Activated naive CD8-positive, alpha-beta T cell (primary cell): Measurements from ENCODE around the gene KIAA0753.
"Not testable (repeated sequence)": the region's sequence is repeated elsewhere in the genome, so short reads cannot be mapped to it uniquely, and the experiment has no call there.

Experiments
- H3K27ac Mint-ChIP-seq: one replicate; pipeline ENCODE4 v1.8.0; 2021; ENCODE audit warnings: mixed read lengths
- H3K27me3 Mint-ChIP-seq: one replicate; pipeline ENCODE4 v1.8.0; 2021; ENCODE audit warnings: mixed read lengths
- H3K36me3 Mint-ChIP-seq: one replicate; pipeline ENCODE4 v1.8.0; 2021; ENCODE audit warnings: mixed read lengths
- H3K4me1 Mint-ChIP-seq: one replicate; pipeline ENCODE4 v1.8.0; 2021; ENCODE audit warnings: low read depth, mixed read lengths
- H3K4me3 Mint-ChIP-seq: one replicate; pipeline ENCODE4 v1.8.0; 2021; ENCODE audit warnings: mild to moderate bottlenecking, mixed read lengths
- H3K9me3 Mint-ChIP-seq: one replicate; pipeline ENCODE4 v1.8.0; 2021; ENCODE audit warnings: low read depth, mixed read lengths

The KIAA0753 gene

DNA sequence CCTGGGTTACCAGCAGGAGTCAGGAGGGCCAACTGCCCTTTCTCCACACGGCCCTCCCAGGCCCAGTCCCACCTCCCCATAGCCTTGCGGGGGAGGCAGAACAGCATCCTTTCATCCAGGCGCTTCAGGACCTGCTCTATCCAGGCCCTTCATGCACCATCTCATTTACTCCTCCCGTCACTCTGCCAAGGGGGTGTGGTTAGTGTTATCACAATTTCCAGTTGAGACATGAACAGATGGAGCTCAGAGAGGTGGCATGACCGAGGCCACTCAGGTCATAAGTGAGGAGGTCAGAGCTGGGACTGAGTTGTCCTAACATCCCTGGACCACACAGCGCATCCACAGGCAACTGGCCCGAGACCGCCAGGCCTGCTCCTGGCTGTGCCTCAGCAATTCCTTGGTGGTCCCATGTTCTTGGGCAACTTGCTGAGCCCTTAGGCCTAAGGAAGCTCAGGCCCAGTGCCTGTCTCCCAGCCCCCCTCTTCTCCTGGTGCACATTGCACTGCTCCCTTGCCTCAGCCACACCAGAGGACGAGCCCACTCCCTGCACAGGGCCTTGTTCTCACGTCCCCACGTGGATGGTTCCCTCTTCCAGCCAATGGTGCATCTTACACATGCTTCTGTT is 34.8 kb upstream of the KIAA0753 start:
- H3K27me3 Mint-ChIP-seq = peaks cover 9% of the 10 kb centered on the region
- H3K27ac Mint-ChIP-seq = no peak overlapping the region
- H3K9me3 Mint-ChIP-seq = no peaks in the 10 kb centered on the region
- H3K36me3 Mint-ChIP-seq = no peaks in the 10 kb centered on the region
- H3K4me1 Mint-ChIP-seq = peaks cover 6% of the 10 kb centered on the region
- no peak overlapping the region for H3K4me3 Mint-ChIP-seq

DNA sequence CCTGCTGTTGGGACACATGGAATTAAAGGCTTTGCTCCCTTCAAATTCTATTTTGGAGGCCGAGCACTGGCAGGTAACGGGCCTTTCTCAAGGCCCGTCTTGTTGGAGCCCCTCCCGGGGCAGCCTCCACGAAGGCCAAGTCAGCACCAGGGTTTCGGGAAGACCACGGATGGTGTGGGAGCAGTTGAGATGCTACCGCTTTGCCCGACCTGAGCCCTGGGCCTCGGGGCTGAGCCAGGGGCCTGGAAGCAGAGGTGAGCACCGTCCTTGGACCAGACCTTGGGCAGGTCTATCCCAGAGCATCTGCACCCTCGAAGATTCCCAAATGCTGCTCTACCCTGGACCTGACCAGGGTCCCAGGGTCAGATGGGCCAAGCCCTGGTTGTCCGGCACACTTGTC is 34.1 kb upstream of the KIAA0753 start:
- Mint-ChIP-seq H3K36me3 (no peaks in the 10 kb centered on the region), H3K4me1 (peaks cover 6% of the 10 kb centered on the region), H3K27ac (no peak overlapping the region), H3K4me3 (no peak overlapping the region), H3K27me3 (peaks cover 7% of the 10 kb centered on the region), H3K9me3 (no peaks in the 10 kb centered on the region)

DNA sequence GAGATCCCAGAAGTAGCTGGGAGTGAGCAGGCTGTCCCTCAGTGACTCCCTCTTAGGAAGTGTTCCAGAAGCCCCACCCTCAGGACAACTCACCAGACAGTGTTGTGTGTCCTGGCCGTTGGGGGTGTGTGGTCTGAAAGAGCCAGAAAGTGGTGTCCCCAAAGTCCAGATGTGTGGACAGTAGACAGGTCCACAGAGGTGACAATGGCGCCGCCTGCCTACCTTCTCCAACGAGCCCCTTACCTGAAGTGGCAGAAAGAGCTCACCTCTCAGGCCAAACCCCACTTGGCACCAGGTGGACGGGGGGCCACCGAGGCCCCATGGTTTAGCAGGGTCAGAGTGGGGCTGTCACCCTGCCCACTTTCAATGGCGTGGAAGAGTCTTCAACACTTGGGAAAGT is 30.9 kb upstream of the KIAA0753 start:
- Mint-ChIP-seq H3K4me3 (no peak overlapping the region), H3K9me3 (no peaks in the 10 kb centered on the region), H3K27me3 (no peaks in the 10 kb centered on the region), H3K4me1 (peaks cover 11% of the 10 kb centered on the region), H3K36me3 (peaks cover 6% of the 10 kb centered on the region), H3K27ac (no peak overlapping the region)

DNA sequence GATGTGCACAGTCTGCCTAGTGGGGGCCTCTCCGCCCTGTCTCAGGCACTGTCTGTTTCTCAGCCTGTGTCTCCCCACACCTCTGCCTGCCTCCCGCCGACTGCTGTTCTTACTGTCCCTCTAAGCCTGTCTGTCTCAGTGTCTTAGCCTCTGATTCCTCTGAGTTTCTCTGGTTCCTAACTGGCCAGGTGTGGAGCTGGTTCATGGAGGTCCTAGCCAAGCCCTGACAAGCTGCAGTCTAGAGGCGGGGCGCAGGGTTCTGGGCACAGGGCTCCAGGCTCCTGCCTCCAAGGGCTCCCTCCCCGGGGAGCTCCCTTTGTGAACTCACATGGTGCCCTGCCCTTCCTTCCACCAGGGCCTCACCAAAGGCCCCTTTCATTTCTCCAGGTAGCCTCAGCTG is 30.5 kb upstream of the KIAA0753 start:
- Mint-ChIP-seq H3K27ac (no peak overlapping the region), H3K36me3 (peaks cover 6% of the 10 kb centered on the region), H3K9me3 (no peaks in the 10 kb centered on the region), H3K4me1 (peaks cover 11% of the 10 kb centered on the region), H3K27me3 (no peaks in the 10 kb centered on the region), H3K4me3 (no peak overlapping the region)

DNA sequence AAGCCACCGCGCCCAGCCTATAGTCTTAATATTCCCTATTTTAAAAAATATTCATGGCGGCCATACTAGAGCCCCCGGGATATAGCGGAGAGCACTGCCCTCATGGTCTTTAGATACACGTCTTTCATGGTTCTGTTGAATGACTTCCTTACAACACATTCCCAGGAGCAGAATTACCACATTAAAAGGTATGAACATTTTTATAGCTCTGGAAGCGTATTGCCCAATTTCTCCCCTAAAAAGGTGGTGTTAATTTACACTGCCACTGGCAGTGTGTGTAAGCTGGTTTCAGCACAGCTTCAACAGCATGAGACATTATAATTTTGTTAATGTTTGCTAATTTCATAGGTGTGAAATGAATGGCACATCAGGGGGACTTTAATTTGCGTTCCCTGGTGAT is 30.1 kb upstream of the KIAA0753 start:
- no peak overlapping the region for H3K27ac Mint-ChIP-seq
- no peak overlapping the region for H3K4me3 Mint-ChIP-seq
- H3K27me3 Mint-ChIP-seq = no peaks in the 10 kb centered on the region
- H3K9me3 Mint-ChIP-seq = no peaks in the 10 kb centered on the region
- H3K4me1 Mint-ChIP-seq = peaks cover 11% of the 10 kb centered on the region
- H3K36me3 Mint-ChIP-seq = peaks cover 6% of the 10 kb centered on the region

DNA sequence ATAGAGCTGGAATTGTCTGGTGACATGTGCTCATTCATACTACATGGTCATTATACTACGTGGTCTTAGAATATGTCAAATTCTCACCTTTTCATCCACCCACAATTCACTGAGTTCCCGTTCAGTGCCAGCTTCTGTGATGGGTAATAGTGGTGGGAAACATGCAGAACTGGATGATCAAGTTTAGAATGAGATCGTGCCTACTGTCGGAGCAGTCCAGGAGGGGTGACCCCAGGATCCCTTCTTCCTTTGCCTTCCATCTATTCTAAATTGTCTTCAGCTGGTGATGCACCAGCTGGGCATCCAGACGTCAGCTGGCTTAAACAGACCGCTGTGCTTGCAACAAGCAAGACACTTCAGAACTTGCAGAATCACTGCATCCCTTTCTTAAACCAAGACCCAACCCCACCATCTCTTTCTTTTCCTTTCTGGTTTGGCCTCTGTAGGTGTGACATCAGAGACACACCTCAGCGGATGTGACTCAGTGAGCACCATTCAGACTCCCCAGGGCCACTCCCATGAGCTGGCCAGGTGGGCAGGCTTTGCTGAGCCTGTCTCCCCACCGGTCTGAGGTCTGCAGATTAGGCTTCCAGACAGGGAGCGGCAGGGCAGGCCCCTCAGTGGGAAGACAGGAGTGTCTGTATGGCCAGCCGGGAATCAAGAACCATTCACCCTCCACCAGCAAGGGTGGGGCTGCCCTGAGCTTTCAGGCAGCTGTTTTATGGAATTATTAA is 29.1 kb upstream of the KIAA0753 start:
- no peak overlapping the region for H3K4me3 Mint-ChIP-seq
- no peaks in the 10 kb centered on the region for H3K9me3 Mint-ChIP-seq
- no peak overlapping the region for H3K27ac Mint-ChIP-seq

DNA sequence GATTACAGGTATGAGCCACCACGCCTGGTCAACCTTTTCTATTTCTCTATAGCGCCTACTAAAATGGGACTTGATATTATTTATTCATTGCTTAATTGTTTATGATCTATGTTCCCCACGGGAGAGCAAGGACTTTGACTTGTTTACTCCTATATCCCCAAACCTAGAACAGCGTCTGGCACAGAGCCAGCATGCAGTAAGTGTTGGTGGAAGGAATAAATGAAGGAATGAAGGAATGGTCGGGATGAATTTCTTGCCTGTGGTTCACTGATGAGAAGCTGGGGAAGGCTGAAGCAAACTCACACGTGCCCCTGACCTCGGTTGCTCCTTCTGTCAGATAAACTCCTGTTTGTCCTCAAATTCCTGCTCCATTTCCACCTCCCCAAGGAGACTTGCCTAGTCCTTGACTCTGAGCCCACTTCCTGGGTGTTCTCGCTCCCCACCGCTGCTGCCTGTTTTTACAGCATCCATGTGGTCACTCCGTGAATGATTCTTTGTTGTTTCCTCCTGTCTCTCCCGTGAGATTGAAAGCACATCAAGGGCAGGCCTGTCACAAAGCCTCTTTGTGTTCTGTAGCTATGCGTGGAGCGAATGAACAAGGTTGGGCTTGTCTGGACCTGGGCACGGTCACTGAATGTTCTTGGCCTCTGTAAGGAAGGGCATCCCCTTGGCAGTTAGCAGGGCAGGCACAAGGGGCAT is 28.4 kb upstream of the KIAA0753 start:
- Mint-ChIP-seq H3K4me3 (no peak overlapping the region), H3K9me3 (no peaks in the 10 kb centered on the region), H3K27ac (no peak overlapping the region), H3K36me3 (peaks cover 6% of the 10 kb centered on the region), H3K4me1 (peaks cover 11% of the 10 kb centered on the region), H3K27me3 (no peaks in the 10 kb centered on the region)

More for the DNA sequence above, 29.1 kb upstream of the KIAA0753 start:
- H3K36me3 Mint-ChIP-seq = peaks cover 6% of the 10 kb centered on the region
- no peaks in the 10 kb centered on the region for H3K27me3 Mint-ChIP-seq
- H3K4me1 Mint-ChIP-seq = peaks cover 11% of the 10 kb centered on the region

DNA sequence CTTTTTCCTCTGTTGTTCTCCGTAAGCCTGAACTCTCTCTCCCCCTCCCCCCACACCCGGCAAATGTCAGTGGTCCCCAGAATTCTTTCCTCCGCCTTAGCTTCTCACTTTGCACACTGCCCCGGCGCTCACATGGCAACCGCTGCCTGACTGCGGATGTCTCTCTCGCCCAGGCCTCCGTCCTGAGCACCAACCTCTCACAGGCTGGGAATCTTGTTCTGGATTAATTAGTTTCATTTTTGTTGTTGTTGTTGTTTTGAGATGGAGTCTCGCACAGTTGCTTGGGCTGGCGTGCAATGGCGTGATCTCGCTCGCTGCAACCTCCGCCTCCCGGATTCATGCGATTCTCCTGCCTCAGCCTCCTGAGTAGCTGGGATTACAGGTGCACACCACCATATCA is 27.7 kb upstream of the KIAA0753 start:
- H3K27me3 Mint-ChIP-seq = no peaks in the 10 kb centered on the region
- H3K4me3 Mint-ChIP-seq = no peak overlapping the region
- H3K9me3 Mint-ChIP-seq = no peaks in the 10 kb centered on the region
- peaks cover 11% of the 10 kb centered on the region for H3K4me1 Mint-ChIP-seq
- peaks cover 6% of the 10 kb centered on the region for H3K36me3 Mint-ChIP-seq
- no peak overlapping the region for H3K27ac Mint-ChIP-seq

DNA sequence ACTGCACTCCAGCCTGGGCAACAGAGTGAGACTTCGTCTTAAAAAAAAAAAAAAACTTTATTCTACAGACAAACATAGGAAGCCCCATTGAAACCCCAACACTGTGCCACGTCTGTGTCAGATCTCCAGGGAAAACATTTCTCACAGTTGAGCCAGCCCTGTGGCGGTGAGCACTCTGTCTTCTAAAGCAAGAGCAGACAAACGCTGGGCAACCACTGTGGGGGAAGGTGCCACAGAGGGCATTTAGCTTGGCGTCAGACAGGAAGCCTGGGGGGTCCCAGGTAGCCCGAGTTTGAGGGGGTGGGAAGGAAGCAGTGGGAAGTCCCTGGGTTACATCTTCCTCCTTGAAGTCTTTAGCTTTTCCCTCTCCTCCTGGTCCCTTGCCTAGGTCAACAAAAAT is 27.0 kb upstream of the KIAA0753 start:
- Mint-ChIP-seq H3K27me3 (no peaks in the 10 kb centered on the region), H3K36me3 (peaks cover 6% of the 10 kb centered on the region), H3K4me3 (no peak overlapping the region), H3K27ac (no peak overlapping the region), H3K4me1 (peaks cover 11% of the 10 kb centered on the region), H3K9me3 (no peaks in the 10 kb centered on the region)

DNA sequence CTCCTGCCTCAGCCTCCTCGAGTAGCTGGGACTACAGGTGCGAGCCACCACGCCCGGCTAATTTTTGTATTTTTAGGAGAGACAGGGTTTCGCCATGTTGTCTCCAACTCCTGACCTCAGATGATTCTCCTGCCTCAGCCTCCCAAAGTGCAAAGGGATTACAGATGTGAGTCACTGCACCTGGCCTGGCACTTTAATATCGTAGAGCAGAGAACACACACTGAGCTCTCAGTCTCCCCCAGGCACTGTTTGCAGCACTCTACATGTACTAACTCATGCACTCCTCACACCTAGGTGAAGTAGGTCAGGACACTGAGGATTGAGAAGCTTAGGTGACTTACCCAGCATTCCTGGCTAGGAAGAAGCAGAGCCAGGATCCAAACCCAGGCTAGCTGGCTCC is 26.0 kb upstream of the KIAA0753 start:
- peaks cover 12% of the 10 kb centered on the region for H3K4me1 Mint-ChIP-seq
- H3K9me3 Mint-ChIP-seq = no peaks in the 10 kb centered on the region
- no peak overlapping the region for H3K27ac Mint-ChIP-seq
- H3K4me3 Mint-ChIP-seq = no peak overlapping the region
- peaks cover 6% of the 10 kb centered on the region for H3K36me3 Mint-ChIP-seq
- H3K27me3 Mint-ChIP-seq = no peaks in the 10 kb centered on the region

DNA sequence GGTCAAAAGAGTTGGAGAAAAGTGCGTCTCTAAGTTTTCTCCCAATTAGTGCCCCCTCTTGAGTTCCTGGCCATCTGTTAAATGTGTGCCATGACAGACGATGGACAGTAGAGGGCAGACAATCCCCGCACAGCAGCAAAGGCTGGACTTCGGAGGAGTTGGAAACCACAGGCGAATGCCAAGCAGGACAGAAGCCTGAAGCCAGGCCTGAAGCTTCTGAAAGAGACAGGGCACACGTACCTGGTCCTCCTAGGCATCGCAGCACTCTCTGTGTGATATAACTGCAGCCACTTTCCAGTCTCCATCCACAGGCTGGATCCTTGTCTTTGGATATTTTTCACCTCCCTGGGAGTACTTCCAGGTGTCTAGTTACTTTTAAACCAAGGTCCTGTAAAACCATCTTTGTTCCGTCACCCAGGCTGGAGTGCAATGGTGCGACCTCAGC is 25.6 kb upstream of the KIAA0753 start:
- no peak overlapping the region for H3K4me3 Mint-ChIP-seq
- peaks cover 6% of the 10 kb centered on the region for H3K36me3 Mint-ChIP-seq
- H3K9me3 Mint-ChIP-seq = no peaks in the 10 kb centered on the region
- H3K27ac Mint-ChIP-seq = no peak overlapping the region
- no peaks in the 10 kb centered on the region for H3K27me3 Mint-ChIP-seq
- H3K4me1 Mint-ChIP-seq = peaks cover 16% of the 10 kb centered on the region

DNA sequence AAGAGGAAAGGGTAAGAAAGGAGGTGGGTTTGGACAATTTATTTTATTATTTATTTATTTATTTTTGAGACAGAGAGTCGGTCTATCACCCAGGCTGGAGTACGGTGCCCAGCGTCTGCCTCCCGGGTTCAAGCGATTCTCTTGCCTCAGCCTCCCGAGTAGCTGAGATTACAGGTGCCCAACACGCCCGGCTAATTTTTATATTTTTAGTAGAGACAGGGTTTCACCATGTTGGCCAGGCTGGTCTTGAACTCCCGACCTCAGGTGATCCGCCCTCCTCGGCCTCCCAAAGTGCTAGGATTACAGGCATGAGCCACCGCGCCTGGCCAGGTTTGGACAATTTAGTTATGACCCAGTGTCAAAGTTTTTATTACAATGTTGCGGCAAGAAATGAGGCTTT is 22.7 kb upstream of the KIAA0753 start:
- not testable (repeated sequence) for H3K4me3 Mint-ChIP-seq, H3K27ac Mint-ChIP-seq, H3K9me3 Mint-ChIP-seq, H3K36me3 Mint-ChIP-seq, H3K27me3 Mint-ChIP-seq
- peaks cover 28% of the 10 kb centered on the region for H3K4me1 Mint-ChIP-seq

DNA sequence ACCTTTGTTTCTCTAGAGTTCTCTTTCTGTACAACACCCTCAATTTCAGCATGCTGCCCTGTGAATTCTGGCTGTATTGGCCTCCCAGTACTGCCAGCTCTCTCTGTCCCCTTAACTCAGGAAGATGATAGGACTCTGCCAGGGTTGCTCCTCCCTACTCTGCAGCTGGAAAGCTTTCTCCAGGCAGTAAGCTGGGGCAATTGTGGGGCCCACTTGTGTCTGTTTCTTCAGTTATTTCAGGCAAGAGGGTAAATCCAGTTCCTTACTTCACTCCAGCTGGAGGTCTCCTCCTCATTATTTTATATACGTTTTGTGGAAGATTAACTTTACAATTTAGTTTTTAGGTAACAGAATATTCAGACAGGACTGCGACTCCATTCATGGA is 20.9 kb upstream of the KIAA0753 start:
- H3K9me3 Mint-ChIP-seq = no peaks in the 10 kb centered on the region
- no peaks in the 10 kb centered on the region for H3K36me3 Mint-ChIP-seq
- H3K27me3 Mint-ChIP-seq = no peaks in the 10 kb centered on the region
- H3K4me3 Mint-ChIP-seq = no peak overlapping the region
- H3K4me1 Mint-ChIP-seq = peaks cover 28% of the 10 kb centered on the region
- H3K27ac Mint-ChIP-seq = no peak overlapping the region

DNA sequence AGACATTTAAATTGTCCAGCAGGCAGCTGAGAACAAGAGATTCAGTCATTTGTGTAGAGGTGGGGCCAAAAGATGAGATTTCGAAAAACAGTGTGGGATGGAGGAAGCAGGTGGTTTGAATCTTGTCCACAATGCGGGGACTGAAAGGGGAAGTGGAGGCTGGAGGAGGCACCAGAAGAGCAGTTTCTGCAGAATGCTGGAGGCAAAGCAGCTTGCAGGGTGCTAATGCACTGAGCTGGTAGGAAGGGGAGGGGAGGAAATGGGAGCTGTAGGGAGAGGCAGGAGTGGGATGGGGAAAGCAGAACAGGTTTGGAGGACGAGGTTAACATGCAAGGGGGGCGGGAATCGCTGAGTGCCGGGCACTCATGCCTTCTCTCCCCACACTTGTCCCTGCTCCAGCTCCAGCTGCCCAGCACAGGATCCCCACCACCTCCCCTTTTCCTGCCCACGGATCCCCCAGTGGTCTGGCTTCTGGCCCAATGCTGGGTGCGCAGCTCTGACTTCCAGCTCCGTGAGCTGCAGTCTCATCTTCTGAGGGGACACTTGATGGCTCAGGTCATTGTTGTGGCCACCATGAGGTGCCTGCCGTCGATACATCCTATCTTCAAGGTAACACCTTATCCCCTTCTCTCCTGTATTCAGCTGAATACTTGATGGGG is 20.4 kb upstream of the KIAA0753 start:
- Mint-ChIP-seq H3K4me1 (peaks cover 30% of the 10 kb centered on the region), H3K36me3 (no peaks in the 10 kb centered on the region), H3K9me3 (no peaks in the 10 kb centered on the region), H3K27me3 (no peaks in the 10 kb centered on the region), H3K4me3 (peak overlapping the region; percentile 14), H3K27ac (no peak overlapping the region)

DNA sequence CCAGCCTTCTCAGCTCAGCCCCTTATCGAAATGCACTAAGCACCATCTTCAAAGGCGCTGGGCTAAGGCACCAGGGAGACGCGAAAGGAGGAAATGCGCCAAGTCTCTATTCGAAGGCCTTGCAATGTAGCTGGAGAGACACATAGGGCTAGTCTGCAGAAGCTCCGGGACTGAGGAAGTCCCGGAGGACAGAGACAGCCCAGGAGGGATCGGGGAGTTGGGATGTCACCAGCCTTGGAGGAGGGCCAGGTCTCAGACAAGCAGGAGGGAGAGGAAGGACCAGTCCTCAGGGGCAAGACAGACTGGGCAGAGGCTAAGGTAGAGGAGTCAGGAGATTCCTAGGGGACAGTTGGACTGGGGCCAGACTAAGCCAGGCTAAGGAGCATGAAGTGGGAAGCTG is 19.6 kb upstream of the KIAA0753 start:
- Mint-ChIP-seq H3K4me3 (no peak overlapping the region), H3K27ac (no peak overlapping the region), H3K4me1 (peaks cover 37% of the 10 kb centered on the region), H3K9me3 (no peaks in the 10 kb centered on the region), H3K27me3 (no peaks in the 10 kb centered on the region), H3K36me3 (no peaks in the 10 kb centered on the region)
